Activated T-helper 1 cell treated with anti-CD3 and anti-CD28 coated beads, Interleukin-12 subunit alpha, Interleukin-12 subunit beta, Interleukin-2, Interleukin-4 antibody, amounts not matched to agents 30 ng/mL and 10 ng/mL and 1 ng/mL, durations not matched to agents 14 hours and 24 hours and 36 hours (primary cell): Measurements from ENCODE around the gene FBXO7. TPM values are rescaled to one million over a fixed set of nuclear protein-coding genes. Genes with fewer than 3 reads are reported as not detected.

Experiments used
- DNase-seq: peaks from one replicate; pipeline ENCODE4 v3.0.0; 2021; ENCODE audit warnings: low spot score
- H3K27ac Mint-ChIP-seq: one replicate; pipeline ENCODE4 v1.8.0; 2021; ENCODE audit warnings: mild to moderate bottlenecking, mixed read lengths
- H3K27me3 Mint-ChIP-seq: one replicate; pipeline ENCODE4 v1.8.0; 2022; ENCODE audit warnings: mild to moderate bottlenecking, moderate library complexity, mixed read lengths; ENCODE audit not compliant: insufficient read depth
- H3K36me3 Mint-ChIP-seq: one replicate; pipeline ENCODE4 v1.8.0; 2021; ENCODE audit warnings: low read depth, mixed read lengths
- H3K4me1 Mint-ChIP-seq: one replicate; pipeline ENCODE4 v1.8.0; 2021; ENCODE audit warnings: low read depth, mixed read lengths
- H3K4me3 Mint-ChIP-seq: one replicate; pipeline ENCODE4 v1.8.0; 2021; ENCODE audit warnings: mild to moderate bottlenecking, moderate library complexity, mixed read lengths
- H3K9me3 Mint-ChIP-seq: one replicate; pipeline ENCODE4 v1.8.0; 2021; ENCODE audit warnings: mixed read lengths
- intact Hi-C: fragments of 100-400 bp; cut with micrococcal nuclease; formaldehyde crosslinking; loops from one replicate; pipeline ENCODE4 v1.15.1; 2024
- total RNA-seq: library from RNA; stranded (reverse); gene quantifications from 2 replicates; pipeline ENCODE4 v1.2.3, GENCODE V29; 2022

The FBXO7 gene
- total RNA-seq, 1 donor from 2014 or later = 92.3 TPM

DNA sequence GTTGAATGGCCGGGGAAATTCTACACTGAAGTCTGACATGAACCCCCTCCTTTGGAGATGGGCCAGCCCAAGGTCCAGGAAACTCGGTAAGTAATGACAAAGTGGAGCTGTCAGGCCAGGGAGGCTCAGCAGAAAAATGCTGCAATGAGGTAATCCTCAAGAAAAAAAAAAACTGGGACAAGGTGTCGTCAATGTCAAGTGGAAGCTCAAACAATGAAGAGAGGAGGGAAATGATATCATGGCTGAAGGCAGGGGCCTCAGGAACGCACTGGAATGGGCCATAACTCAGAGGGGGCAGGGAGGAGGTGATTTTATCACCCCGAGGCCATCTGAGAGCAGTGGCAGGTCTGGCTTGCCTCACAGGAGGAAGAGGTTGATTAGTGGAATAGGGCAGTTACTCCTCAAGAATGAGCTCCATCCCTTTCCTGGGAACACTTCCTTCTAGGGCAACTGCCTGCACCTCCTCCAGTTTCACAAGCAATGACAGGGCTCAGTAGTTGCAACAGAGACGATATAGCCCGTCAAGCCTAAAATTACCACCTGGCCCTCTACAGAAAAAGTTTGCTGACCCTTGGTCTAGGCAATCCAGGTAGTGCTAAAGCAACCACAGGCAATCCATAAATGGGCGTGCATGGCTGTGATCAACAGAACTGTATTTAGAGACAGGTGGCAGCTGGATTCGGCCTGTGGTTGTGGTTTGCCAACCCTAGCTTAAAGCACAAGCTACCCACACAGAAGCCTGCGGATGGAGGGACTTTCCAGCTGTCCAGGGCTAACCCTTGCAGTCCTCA is 65.2 kb downstream of the FBXO7 start:
- Mint-ChIP-seq H3K9me3 (no peaks in the 10 kb centered on the region), H3K27ac (no peak overlapping the region), H3K4me1 (no peaks in the 10 kb centered on the region), H3K27me3 (no peaks in the 10 kb centered on the region), H3K36me3 (no peaks in the 10 kb centered on the region), H3K4me3 (no peak overlapping the region)
- no peak for DNase-seq
- intact Hi-C loops = no loop called here

DNA sequence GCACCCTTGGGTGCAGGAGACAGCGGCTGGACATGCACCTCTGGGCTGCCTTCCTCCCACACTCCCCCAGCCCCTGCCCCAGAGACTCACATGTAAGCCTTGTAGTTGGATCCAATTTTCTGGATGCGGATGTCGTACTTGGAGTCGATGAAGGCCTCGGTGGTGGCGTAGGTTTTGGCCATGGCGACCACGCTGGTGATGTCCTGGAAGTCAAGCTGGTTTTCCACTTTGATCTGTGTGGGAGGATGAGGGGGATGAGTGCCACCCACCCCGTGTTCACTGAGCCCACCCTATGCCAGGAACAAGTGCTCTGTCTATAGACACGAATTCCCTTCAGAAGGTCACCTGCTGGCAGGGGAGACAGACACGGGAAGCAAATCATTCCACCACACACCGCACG is 66.9 kb downstream of the FBXO7 start:
- H3K27me3 Mint-ChIP-seq = no peaks in the 10 kb centered on the region
- no peaks in the 10 kb centered on the region for H3K9me3 Mint-ChIP-seq
- DNase-seq = no peak
- H3K4me3 Mint-ChIP-seq = no peak overlapping the region
- no peaks in the 10 kb centered on the region for H3K4me1 Mint-ChIP-seq
- H3K27ac Mint-ChIP-seq = no peak overlapping the region
- H3K36me3 Mint-ChIP-seq = no peaks in the 10 kb centered on the region
- intact Hi-C loops = no loop called here

DNA sequence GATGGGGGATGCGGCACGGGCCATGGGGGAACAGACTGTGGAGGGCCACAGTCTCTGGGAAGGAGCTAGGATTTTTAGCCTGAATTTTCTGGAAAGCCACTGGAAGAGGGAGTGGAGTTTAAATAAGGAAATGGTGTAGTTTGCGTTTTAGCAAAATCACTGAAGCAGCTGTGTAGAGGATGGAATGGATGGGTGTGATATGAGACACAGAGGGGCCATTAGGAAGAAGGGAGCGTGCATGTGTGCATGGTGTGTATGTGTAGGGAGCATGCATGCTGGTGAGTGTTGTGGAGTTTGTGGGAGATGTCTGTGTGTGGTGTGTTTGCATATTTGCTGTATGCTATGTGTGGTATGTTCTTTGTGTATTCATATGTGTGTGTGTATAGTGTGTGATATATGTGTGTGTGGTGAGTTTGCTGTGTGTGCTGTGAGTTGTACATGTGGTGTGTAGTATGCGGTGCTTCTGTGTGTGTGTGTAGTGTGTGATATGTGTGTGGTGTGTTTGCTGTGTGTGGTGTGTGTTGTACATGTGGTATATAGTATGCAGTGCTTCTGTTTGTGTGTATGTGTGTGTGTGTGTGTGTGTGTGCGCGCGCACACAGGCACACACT is 67.6 kb downstream of the FBXO7 start:
- no peaks in the 10 kb centered on the region for H3K27me3 Mint-ChIP-seq
- no peak overlapping the region for H3K27ac Mint-ChIP-seq
- H3K4me1 Mint-ChIP-seq = no peaks in the 10 kb centered on the region
- intact Hi-C loops = no loop called here
- H3K4me3 Mint-ChIP-seq = no peak overlapping the region
- no peaks in the 10 kb centered on the region for H3K9me3 Mint-ChIP-seq
- H3K36me3 Mint-ChIP-seq = no peaks in the 10 kb centered on the region
- DNase-seq = no peak

DNA sequence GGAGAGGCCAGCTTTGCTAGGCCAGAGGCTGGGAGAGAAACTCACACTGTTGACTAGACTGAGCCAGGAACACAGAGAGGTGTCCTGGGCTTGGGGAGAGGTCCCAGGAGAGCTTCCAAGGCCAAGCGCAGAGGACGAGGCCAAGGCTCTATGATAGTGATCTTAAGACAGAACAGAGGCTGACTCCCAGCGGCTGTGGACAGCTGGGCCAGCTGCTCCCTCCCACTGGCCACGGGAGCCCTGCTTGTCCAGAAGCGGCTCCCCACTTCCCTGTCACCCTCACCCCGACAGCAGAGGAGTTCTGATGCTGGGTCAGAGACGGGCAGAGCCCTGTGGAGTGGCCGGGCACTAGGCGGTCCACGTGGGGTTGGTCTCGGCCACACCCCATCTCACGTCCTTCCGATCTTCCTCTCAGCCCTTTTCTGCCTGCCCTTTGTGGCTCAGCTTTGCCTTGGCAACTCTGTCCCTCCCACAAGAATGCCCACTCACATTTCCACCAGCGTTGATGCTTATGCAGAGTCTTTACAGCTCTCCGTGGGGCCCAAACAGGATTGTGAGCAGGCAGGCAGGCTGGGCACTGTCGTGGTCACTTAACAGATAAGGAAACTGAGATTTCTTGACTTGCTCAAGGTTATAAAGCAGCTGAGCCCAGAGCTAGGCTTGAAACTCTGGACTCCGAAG is 68.2 kb downstream of the FBXO7 start:
- Mint-ChIP-seq H3K9me3 (no peaks in the 10 kb centered on the region), H3K27me3 (no peaks in the 10 kb centered on the region), H3K4me3 (no peak overlapping the region), H3K4me1 (no peaks in the 10 kb centered on the region), H3K36me3 (no peaks in the 10 kb centered on the region), H3K27ac (no peak overlapping the region)
- intact Hi-C loops = no loop called here
- DNase-seq = no peak

DNA sequence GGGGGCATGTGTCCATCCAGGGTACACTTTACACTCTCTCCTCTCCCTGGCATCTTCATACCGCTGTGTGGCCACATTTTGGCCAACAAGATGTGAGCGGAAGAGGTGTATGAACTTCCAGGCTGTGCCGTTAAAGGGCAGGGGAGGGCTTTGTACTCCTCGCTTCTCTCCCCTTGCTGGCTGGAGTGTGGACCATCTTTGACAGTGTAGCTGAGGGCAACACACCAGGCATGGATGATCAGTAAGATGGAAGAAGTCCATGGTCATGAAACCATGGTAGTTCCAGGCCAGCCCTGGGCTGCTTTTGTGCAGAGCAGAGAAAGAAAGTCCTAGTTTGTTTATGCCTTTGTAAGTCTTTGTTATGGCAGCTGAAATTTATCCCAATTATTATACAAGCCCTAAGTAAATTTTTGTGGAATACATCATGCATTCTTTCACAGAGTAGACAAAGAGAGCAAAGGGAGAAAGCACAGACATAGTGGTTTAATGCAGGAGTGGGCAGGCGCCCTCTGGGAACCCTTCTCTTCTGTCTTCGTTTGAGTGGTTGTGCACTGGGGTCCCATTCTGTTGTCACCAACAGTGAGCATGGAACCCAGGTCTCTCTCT is 70.4 kb downstream of the FBXO7 start:
- intact Hi-C loops = no loop called here
- no peak for DNase-seq
- H3K36me3 Mint-ChIP-seq = no peaks in the 10 kb centered on the region
- H3K27ac Mint-ChIP-seq = no peak overlapping the region
- H3K27me3 Mint-ChIP-seq = no peaks in the 10 kb centered on the region
- no peaks in the 10 kb centered on the region for H3K4me1 Mint-ChIP-seq
- no peak overlapping the region for H3K4me3 Mint-ChIP-seq
- no peaks in the 10 kb centered on the region for H3K9me3 Mint-ChIP-seq

DNA sequence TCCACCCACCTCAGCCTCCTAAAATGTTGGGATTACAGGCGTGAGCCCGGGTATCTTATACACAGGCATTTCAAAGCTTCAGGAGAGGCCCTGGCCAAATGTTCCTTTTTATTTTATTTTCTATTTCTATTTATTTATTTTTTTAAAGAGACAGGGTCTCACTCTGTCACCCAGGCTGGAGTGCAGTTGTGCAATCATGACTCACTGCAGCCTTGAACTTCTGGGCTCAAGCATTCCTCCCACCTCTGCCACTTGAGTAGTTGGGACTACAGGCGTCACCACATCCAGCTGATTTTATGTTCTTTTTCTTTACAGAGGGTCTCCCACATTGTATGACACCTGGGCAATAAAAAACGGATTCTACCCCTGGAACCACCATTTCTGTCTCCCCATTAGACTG is 71.2 kb downstream of the FBXO7 start:
- intact Hi-C loops = no loop called here
- H3K4me3 Mint-ChIP-seq = no peak overlapping the region
- no peaks in the 10 kb centered on the region for H3K9me3 Mint-ChIP-seq
- no peaks in the 10 kb centered on the region for H3K27me3 Mint-ChIP-seq
- DNase-seq = no peak
- H3K27ac Mint-ChIP-seq = no peak overlapping the region
- H3K4me1 Mint-ChIP-seq = no peaks in the 10 kb centered on the region
- no peaks in the 10 kb centered on the region for H3K36me3 Mint-ChIP-seq

DNA sequence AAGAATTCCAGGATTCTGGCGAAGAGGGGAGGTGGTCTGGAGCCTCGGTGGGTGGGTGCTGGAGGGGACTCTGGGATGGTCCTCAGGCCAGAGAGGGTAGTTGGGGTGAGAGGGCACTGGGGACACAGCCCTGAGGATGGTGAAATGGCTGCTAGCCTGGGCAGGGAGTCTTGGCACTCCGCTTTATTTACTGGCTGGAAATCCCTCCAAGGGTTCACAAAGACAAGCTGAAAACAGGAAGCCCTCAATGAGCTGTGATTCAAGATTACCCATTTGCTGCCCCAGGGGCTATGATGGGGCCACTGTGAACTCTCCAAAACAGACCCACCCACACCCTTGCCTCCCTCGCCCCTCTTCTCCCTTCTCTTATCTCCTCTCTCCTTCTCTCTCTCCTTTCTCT is 71.9 kb downstream of the FBXO7 start:
- intact Hi-C loops = no loop called here
- no peaks in the 10 kb centered on the region for H3K27me3 Mint-ChIP-seq
- no peaks in the 10 kb centered on the region for H3K4me1 Mint-ChIP-seq
- H3K4me3 Mint-ChIP-seq = no peak overlapping the region
- H3K27ac Mint-ChIP-seq = no peak overlapping the region
- no peak for DNase-seq
- no peaks in the 10 kb centered on the region for H3K36me3 Mint-ChIP-seq
- no peaks in the 10 kb centered on the region for H3K9me3 Mint-ChIP-seq

DNA sequence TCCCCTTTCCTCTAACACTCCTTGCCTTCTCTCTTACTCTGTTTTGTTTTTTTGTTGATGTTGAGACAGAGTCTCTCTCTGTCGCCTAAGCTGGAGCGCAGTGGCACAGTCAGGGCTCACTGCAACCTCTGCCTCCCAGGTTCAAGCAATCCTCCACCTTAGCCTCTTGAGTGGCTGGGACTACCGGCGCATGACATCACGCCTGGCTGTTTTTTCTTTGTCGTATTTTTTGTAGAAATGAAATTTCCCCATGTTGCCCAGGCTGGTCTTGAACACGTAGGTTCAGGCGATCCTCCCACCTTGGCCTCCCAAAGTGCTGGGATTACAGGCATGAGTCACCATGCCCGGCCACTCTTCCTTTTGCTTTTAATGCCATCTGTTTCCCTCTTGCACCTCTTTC is 72.3 kb downstream of the FBXO7 start:
- Mint-ChIP-seq H3K9me3 (no peaks in the 10 kb centered on the region), H3K4me1 (no peaks in the 10 kb centered on the region), H3K27ac (no peak overlapping the region), H3K36me3 (no peaks in the 10 kb centered on the region), H3K4me3 (no peak overlapping the region), H3K27me3 (no peaks in the 10 kb centered on the region)
- DNase-seq = no peak
- intact Hi-C loops = no loop called here

DNA sequence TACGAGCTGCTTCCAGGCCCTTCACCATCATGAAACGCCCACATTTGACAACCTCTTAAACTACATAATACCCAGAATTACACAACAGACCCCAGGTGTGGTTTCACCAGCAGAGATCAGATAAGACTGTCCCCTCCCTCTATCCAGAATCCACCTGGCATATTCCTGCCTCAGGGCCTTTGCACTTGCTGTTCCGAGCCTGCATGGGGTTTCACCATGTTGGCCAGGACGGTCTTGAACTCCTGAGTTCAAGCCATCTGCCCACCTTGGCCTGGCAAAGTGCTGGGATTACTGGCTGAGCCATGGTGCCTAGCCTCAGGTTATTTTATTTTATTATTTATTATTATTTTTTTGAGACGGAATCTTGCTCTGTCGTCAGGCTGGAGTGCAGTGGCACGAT is 73.4 kb downstream of the FBXO7 start:
- no peak for DNase-seq
- no peaks in the 10 kb centered on the region for H3K9me3 Mint-ChIP-seq
- no peaks in the 10 kb centered on the region for H3K27me3 Mint-ChIP-seq
- H3K4me1 Mint-ChIP-seq = no peaks in the 10 kb centered on the region
- intact Hi-C loops = no loop called here
- no peaks in the 10 kb centered on the region for H3K36me3 Mint-ChIP-seq
- H3K27ac Mint-ChIP-seq = no peak overlapping the region
- H3K4me3 Mint-ChIP-seq = no peak overlapping the region

Other genes starting within 250 kb of the FBXO7 start
- not detected in 2 replicates for gene SLC5A4, start 219.5 kb upstream of the FBXO7 start, total RNA-seq
- not detected in 2 replicates for gene RFPL3, start 116.9 kb upstream of the FBXO7 start, total RNA-seq
- gene RTCB, start 62.6 kb upstream of the FBXO7 start, total RNA-seq = 103 and 105 TPM in 2 replicates
- gene BPIFC, start 10.4 kb upstream of the FBXO7 start, total RNA-seq = not detected in 2 replicates